ENCODE data around the gene RPP40.
"Not testable (repeated sequence)": the region's sequence is repeated elsewhere in the genome, so short reads cannot be mapped to it uniquely, and the experiment has no call there.

The RPP40 gene

GRCh38 chr6:5003604-5004372 is at the start of gene RPP40:
TSS of gene RPP40 (minus strand) at chr6:5004037. CDS start at chr6:5004002, 35 bp downstream.
- DNase-seq, result peak; percentile 98

- no peak for DNase-seq
Observed at GRCh38 chr6:5053038-5053437, 49.2 kb upstream of the RPP40 start.

GRCh38 chr6:5051394-5051793 is 47.6 kb upstream of the RPP40 start:
- DNase-seq, result no peak

GRCh38 chr6:5050009-5050408 is 46.2 kb upstream of the RPP40 start:
- no peak for DNase-seq

- no peak for DNase-seq
Observed at GRCh38 chr6:5046430-5046829, 42.6 kb upstream of the RPP40 start.

GRCh38 chr6:5045416-5045815 is 41.6 kb upstream of the RPP40 start:
- no peak for DNase-seq

GRCh38 chr6:5044866-5045265 is 41.0 kb upstream of the RPP40 start:
- no peak for DNase-seq

- DNase-seq, result no peak
Observed at GRCh38 chr6:5042436-5042835, 38.6 kb upstream of the RPP40 start.

- no peak for DNase-seq
Observed at GRCh38 chr6:5041955-5042354, 38.1 kb upstream of the RPP40 start.

- no peak for DNase-seq
Observed at GRCh38 chr6:5036269-5036668, 32.4 kb upstream of the RPP40 start.

- DNase-seq, result no peak
Observed at GRCh38 chr6:5034736-5035135, 30.9 kb upstream of the RPP40 start.

GRCh38 chr6:5034328-5034727 is 30.5 kb upstream of the RPP40 start:
- no peak for DNase-seq

GRCh38 chr6:5033214-5033904 is 29.5 kb upstream of the RPP40 start:
- not testable (repeated sequence) for DNase-seq

GRCh38 chr6:5032706-5033105 is 28.9 kb upstream of the RPP40 start:
- DNase-seq, result not testable (repeated sequence)

- no peak for DNase-seq
Observed at GRCh38 chr6:5031150-5031549, 27.3 kb upstream of the RPP40 start.

GRCh38 chr6:5030596-5031136 is 26.8 kb upstream of the RPP40 start:
- peak; percentile 82 for DNase-seq

GRCh38 chr6:5029609-5030008 is 25.8 kb upstream of the RPP40 start:
- no peak for DNase-seq

- no peak for DNase-seq
Observed at GRCh38 chr6:5028921-5029320, 25.1 kb upstream of the RPP40 start.

GRCh38 chr6:5028301-5028700 is 24.5 kb upstream of the RPP40 start:
- no peak for DNase-seq

- no peak for DNase-seq
Observed at GRCh38 chr6:5025911-5026819, 22.3 kb upstream of the RPP40 start.

GRCh38 chr6:5023923-5024322 is 20.1 kb upstream of the RPP40 start:
- DNase-seq, result no peak

GRCh38 chr6:5020142-5020541 is 16.3 kb upstream of the RPP40 start:
- no peak for DNase-seq

GRCh38 chr6:5014072-5014561 is 10.3 kb upstream of the RPP40 start:
- DNase-seq, result no peak
